Panc1 (cell line): ENCODE results near the gene ATG13. TPM values are rescaled to one million over a fixed set of nuclear protein-coding genes. Genes with fewer than 3 reads are reported as not detected.

ENCODE experiments used
- ATAC-seq: fragments of 200-7000 bp; cut with Tn5 transposase; 2 replicates; pipeline ENCODE4 v1.9.1; 2020; ENCODE audit warnings: mild to moderate bottlenecking, moderate library complexity
- BruUV-seq: library from RNA; stranded (reverse); fragments of 400-500 nt; replicated peaks from 2 replicates; lab custom pipeline; 2021; lab: Mats Ljungman, UMichigan
- CTCF ChIA-PET: fragments of 300-600 bp; sonication (Branson Sonifier 250); formaldehyde crosslinking; loops from one replicate; lab custom pipeline; 2022; ENCODE audit warnings: antibody characterized with exemption; lab: Charles Lee
- POLR2A ChIA-PET: fragments of 300-600 bp; sonication (Branson Sonifier 250); formaldehyde crosslinking; loops from one replicate; lab custom pipeline; 2022; ENCODE audit warnings: antibody characterized with exemption; lab: Charles Lee
- DNase-seq: peaks from one replicate; pipeline ENCODE4 v3.0.0-alpha.2; 2010; ENCODE audit warnings: low read depth, low spot score
- H3K27ac ChIP-seq: 2 replicates; pipeline ENCODE4 v1.5.1; 2011; ENCODE audit warnings: mild to moderate bottlenecking, low read length, inconsistent platforms
- H3K27me3 ChIP-seq: fragments of 200-500 bp; sonication (Bioruptor generic); 2 replicates; pipeline ENCODE4 v1.6.0; 2014; ENCODE audit warnings: low read length, inconsistent platforms; ENCODE audit not compliant: control insufficient read depth, insufficient read depth
- H3K36me3 ChIP-seq: fragments of 200-500 bp; sonication (Bioruptor generic); 2 replicates; pipeline ENCODE4 v1.5.1; 2014; ENCODE audit warnings: inconsistent platforms, mild to moderate bottlenecking, low read length, moderate library complexity; ENCODE audit not compliant: control insufficient read depth, insufficient read depth
- H3K4me1 ChIP-seq: 2 replicates; pipeline ENCODE4 v1.5.1; 2011; ENCODE audit warnings: inconsistent platforms, mild to moderate bottlenecking, low read length, moderate library complexity; ENCODE audit not compliant: control insufficient read depth, insufficient read depth
- H3K4me3 ChIP-seq, 2 experiments: 2 replicates each; pipeline ENCODE4 v1.5.1; 2011 to 2012; ENCODE audit warnings: low read depth in 2 of 2, low read length in 2 of 2, mild to moderate bottlenecking in 2 of 2, inconsistent platforms in 1 of 2, moderate library complexity in 1 of 2
- H3K9me3 ChIP-seq: fragments of 200-500 bp; sonication (Bioruptor generic); 2 replicates; pipeline ENCODE4 v1.5.1; 2014; ENCODE audit warnings: low read depth, mild to moderate bottlenecking, inconsistent platforms, low read length, moderate library complexity; ENCODE audit not compliant: control insufficient read depth, insufficient read depth
- CTCF ChIP-seq: fragments of 450-650 bp; IDR thresholded peaks from 2 replicates; pipeline ENCODE4 v1.5.1; 2017; ENCODE audit warnings: mild to moderate bottlenecking
- POLR2AphosphoS5 ChIP-seq: IDR thresholded peaks from 2 replicates; pipeline ENCODE4 v1.6.1; 2012; ENCODE audit warnings: mild to moderate bottlenecking, low read depth, low read length, moderate library complexity
- SIN3A ChIP-seq: IDR thresholded peaks from 2 replicates; pipeline ENCODE4 v1.6.1; 2012; ENCODE audit warnings: low read depth, mild to moderate bottlenecking, low read length, moderate library complexity, borderline replicate concordance; ENCODE audit not compliant: insufficient read depth
- TCF7L2 ChIP-seq: IDR thresholded peaks from 2 replicates; pipeline ENCODE4 v1.6.1; 2011; ENCODE audit warnings: mild to moderate bottlenecking, low read depth, low read length, inconsistent platforms
- in situ Hi-C: cut with HindIII; loops from 2 replicates; pipeline ENCODE4 v1.10.0; 2016; ENCODE audit warnings: low sequenced_read_pairs, low pct_unique_long_range_greater_than_20kb
- intact Hi-C: fragments of 100-400 bp; cut with micrococcal nuclease; formaldehyde crosslinking; loops from one replicate; pipeline ENCODE4 v1.10.0; 2022; ENCODE audit not compliant: unreplicated experiment
- total RNA-seq: library from RNA; stranded (reverse); gene quantifications from one replicate; pipeline ENCODE4 v1.2.1, GENCODE V29; 2021; ENCODE audit not compliant: unreplicated experiment
- TF ChIP-seq, protein P1 (sequence below), 2 experiments: IDR thresholded peaks; 2 replicates each; pipeline ENCODE4 v1.6.1; 2011 to 2012; ENCODE audit warnings: low read depth in 2 of 2, control low read depth in 1 of 2, low read length in 1 of 2, mild to moderate bottlenecking in 1 of 2, moderate library complexity in 1 of 2; ENCODE audit not compliant: insufficient read depth in 1 of 2

ATG13 gene
- total RNA-seq, 1 experiment from 2014 or later: 57.9 TPM

GRCh38 chr11:46698597-46698996 lies 81.2 kb downstream of the ATG13 start:
- intact Hi-C loops (no loop called here), in situ Hi-C loops (no loop called here)
- ATAC-seq (no peak), DNase-seq (no peak)
- ChIA-PET CTCF (interaction anchor here (0.6 kb wide), 1 partner anchor 222 kb away, joined by 3 read pairs; no protein-coding TSS in a partner anchor), POLR2A (interaction anchor here (0.6 kb wide), 1 partner anchor 82 kb away, joined by 10 read pairs; no protein-coding TSS in a partner anchor)
- no peak overlapping the region for H3K4me3 ChIP-seq
- no TSS peak for BruUV-seq
- no peak overlapping the region for H3K27ac ChIP-seq
- H3K27me3 ChIP-seq: no peaks in the 10 kb centered on the region
- peaks cover 8% of the 10 kb centered on the region; the same call in 1 of the 2 replicates for H3K4me1 ChIP-seq
- TF ChIP-seq CTCF: no peak
- no peak for TF ChIP-seq SIN3A
- TF ChIP-seq TCF7L2: no peak
- TF ChIP-seq, protein P1, sequence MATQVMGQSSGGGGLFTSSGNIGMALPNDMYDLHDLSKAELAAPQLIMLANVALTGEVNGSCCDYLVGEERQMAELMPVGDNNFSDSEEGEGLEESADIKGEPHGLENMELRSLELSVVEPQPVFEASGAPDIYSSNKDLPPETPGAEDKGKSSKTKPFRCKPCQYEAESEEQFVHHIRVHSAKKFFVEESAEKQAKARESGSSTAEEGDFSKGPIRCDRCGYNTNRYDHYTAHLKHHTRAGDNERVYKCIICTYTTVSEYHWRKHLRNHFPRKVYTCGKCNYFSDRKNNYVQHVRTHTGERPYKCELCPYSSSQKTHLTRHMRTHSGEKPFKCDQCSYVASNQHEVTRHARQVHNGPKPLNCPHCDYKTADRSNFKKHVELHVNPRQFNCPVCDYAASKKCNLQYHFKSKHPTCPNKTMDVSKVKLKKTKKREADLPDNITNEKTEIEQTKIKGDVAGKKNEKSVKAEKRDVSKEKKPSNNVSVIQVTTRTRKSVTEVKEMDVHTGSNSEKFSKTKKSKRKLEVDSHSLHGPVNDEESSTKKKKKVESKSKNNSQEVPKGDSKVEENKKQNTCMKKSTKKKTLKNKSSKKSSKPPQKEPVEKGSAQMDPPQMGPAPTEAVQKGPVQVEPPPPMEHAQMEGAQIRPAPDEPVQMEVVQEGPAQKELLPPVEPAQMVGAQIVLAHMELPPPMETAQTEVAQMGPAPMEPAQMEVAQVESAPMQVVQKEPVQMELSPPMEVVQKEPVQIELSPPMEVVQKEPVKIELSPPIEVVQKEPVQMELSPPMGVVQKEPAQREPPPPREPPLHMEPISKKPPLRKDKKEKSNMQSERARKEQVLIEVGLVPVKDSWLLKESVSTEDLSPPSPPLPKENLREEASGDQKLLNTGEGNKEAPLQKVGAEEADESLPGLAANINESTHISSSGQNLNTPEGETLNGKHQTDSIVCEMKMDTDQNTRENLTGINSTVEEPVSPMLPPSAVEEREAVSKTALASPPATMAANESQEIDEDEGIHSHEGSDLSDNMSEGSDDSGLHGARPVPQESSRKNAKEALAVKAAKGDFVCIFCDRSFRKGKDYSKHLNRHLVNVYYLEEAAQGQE (IDR thresholded peaks at IDR 0.05; ENCODE audit: insufficient read depth in 1 of 2, low read depth in 2 of 2, low read length in 1 of 2): no peak
- TF ChIP-seq POLR2AphosphoS5: no peak
- no peaks in the 10 kb centered on the region for H3K9me3 ChIP-seq
- peaks cover 10% of the 10 kb centered on the region for H3K36me3 ChIP-seq

- CTCF ChIA-PET: no interaction called here
- DNase-seq (peak; percentile 94), ATAC-seq (peak; percentile 96)
- H3K4me3 ChIP-seq: peak within 1 kb of the TSS; percentile 90 to 99
- intact Hi-C loops: no loop called here
- in situ Hi-C loops: no loop called here
- peaks cover 8% of the 10 kb centered on the region; the same call in 1 of the 2 replicates for H3K4me1 ChIP-seq
- TF ChIP-seq SIN3A (peak; percentile 98), TCF7L2 (0 out of 2 replicates have a peak, but pooled peaks have one; percentile 19), POLR2AphosphoS5 (peak; percentile 55), CTCF (no peak)
- H3K27me3 ChIP-seq: no peaks in the 10 kb centered on the region
- POLR2A ChIA-PET: interaction anchor here (0.6 to 1.0 kb wide), 3 partner anchors 16 to 136 kb away, joined by 3 read pairs; no protein-coding TSS in a partner anchor
- peak within 1 kb of the TSS; percentile 99 for H3K27ac ChIP-seq
- no TSS peak for BruUV-seq
- peaks cover 10% of the 10 kb centered on the region for H3K36me3 ChIP-seq
- no peaks in the 10 kb centered on the region for H3K9me3 ChIP-seq
Observed at GRCh38 chr11:46700241-46701077, 83.1 kb downstream of the ATG13 start, which contains the start of the genes ARHGAP1 and ZNF408. Gene ARHGAP1, minus strand, starts transcription at chr11:46700619. Its CDS starts 4,512 bp downstream, at chr11:46696107. Gene ZNF408, plus strand, starts transcription at chr11:46701031. Its CDS starts 17 bp downstream, at chr11:46701048.
